ENCODE results near the gene CDK9.

CDK9 gene

DNA sequence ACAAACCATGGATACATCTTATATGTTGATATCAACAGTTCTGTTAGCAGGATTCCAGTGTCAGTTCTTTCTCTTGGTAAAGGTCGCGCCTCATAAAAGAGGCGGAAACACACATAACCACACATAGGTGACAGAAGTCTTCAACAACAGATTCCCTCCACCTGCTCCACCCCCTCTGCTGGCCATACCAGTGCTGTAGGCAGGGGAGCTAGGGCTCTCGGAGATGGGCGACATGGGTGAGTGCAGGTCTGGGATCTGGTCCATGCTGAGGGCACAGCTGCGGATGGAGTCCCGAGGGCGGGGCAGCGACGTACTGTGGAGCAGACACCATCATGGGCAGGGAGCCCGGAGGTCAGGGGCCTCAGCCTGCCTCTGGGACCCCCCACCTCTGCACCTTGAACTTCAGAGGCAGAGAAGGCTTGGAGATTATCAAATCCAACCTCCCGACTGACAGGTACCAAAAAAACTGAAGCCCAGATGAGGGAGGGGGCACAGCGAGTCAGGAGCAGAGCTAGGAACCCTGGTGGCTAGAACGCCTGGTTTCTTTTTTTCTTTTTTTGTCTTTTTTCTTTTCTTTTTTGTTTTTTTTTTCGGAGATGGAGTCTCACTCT lies 38.8 kb upstream of the CDK9 start:
- no peak overlapping the region for H3K4me3 ChIP-seq (ENCODE audit: low read depth, low read length)
- no peak for TF ChIP-seq CTCF (IDR thresholded peaks at IDR 0.05; ENCODE audit: low read depth, low read length, missing control alignments)
- no peak for DNase-seq (ENCODE audit: low read depth)

- no peak overlapping the region for H3K4me3 ChIP-seq (ENCODE audit: low read depth, low read length)
- no peak for DNase-seq (ENCODE audit: low read depth)
- TF ChIP-seq CTCF (IDR thresholded peaks at IDR 0.05; ENCODE audit: low read depth, low read length, missing control alignments) = no peak
These were observed 36.6 kb upstream of the CDK9 start for GRCh38 chr9:127749090-127749787.

DNA sequence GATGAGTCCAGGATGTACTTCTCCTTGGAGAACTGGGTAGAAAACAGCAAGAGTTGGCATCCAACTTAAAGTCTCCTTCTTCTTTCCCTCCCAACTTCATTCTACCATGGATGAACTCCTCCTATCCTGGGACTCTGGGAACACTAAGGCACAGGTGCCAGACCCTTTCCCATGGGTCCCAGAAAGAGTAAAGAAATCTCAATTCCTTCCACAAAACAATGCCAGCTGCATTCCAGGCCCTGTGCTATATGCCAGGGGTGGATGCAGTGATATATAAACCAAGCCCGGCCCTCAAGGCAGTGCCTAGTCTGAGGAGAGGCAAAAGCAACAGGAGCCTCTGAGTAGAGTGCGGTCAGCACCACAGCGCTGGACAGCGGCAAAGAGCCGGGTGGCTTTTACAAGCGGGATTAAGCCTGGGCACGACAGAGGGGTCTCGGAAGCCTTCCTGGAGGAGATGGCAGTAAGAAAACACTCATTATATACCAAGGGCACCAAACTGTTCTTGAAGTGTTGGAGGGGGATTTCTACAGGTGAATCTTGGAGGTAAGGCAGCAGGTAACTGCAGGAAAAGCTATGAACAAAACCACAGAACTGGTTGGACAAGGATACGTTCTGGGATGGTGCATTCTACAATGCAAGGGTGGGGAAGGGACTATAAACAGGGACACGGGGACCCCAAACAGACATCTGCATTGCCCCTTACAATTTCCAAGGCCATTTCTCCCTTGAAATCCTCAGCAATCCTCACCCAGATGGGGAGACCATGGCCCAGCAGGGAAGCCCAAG lies 34.4 kb upstream of the CDK9 start:
- DNase-seq (ENCODE audit: low read depth) = no peak
- no peak overlapping the region for H3K4me3 ChIP-seq (ENCODE audit: low read depth, low read length)
- TF ChIP-seq CTCF (IDR thresholded peaks at IDR 0.05; ENCODE audit: low read depth, low read length, missing control alignments) = no peak

GRCh38 chr9:127753148-127753547 lies 32.7 kb upstream of the CDK9 start:
- no peak overlapping the region for H3K4me3 ChIP-seq (ENCODE audit: low read depth, low read length)
- TF ChIP-seq CTCF (IDR thresholded peaks at IDR 0.05; ENCODE audit: low read depth, low read length, missing control alignments) = no peak
- DNase-seq (ENCODE audit: low read depth) = no peak

DNA sequence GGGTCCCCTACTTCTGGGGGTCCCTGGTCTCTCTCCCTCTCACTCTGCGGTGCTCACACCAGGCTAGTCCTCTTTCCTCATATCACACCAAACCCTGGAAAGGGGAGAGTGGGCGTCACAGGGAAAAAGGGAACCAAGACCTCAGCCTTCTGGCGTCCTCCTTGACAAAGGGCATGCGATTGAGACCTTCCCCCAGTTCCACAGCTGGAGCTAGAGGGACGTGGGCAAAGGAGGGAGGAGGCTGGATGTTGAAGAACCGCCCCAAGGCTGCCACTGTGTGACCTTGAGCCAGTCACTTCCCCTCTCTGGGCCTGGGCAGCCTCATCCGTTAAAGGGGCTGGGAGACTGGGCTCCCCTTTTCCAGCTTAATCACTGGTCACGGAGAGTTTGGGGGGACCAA lies 32.2 kb upstream of the CDK9 start:
- no peak overlapping the region for H3K4me3 ChIP-seq (ENCODE audit: low read depth, low read length)
- no peak for TF ChIP-seq CTCF (IDR thresholded peaks at IDR 0.05; ENCODE audit: low read depth, low read length, missing control alignments)
- no peak for DNase-seq (ENCODE audit: low read depth)

GRCh38 chr9:127754099-127755060 lies 31.5 kb upstream of the CDK9 start:
- H3K4me3 ChIP-seq (ENCODE audit: low read depth, low read length) = no peak overlapping the region
- no peak for DNase-seq (ENCODE audit: low read depth)
- TF ChIP-seq CTCF (IDR thresholded peaks at IDR 0.05; ENCODE audit: low read depth, low read length, missing control alignments) = no peak

All from GM12864 (cell line).